Fibroblast of lung (primary cell): Measurements from ENCODE around the gene MGST1. TPM values are rescaled to one million over a fixed set of nuclear protein-coding genes. Genes with fewer than 3 reads are reported as not detected.

Source experiments
- DNase-seq, 2 donors: peaks; one replicate each; pipeline versions ENCODE4 v3.0.0 to v3.0.0-alpha.2; 2010; ENCODE audit warnings: low read depth in 2 of 2
- H2AFZ ChIP-seq: 2 replicates; pipeline ENCODE4 v1.5.1; 2012; ENCODE audit warnings: low read length, control low read depth, inconsistent platforms
- H3K27ac ChIP-seq: 2 replicates; pipeline ENCODE4 v1.5.1; 2011; ENCODE audit warnings: low read length, control low read depth; ENCODE audit not compliant: insufficient read depth
- H3K27me3 ChIP-seq: 2 replicates; pipeline ENCODE4 v1.5.1; 2011; ENCODE audit warnings: mild to moderate bottlenecking, low read length; ENCODE audit not compliant: control insufficient read depth, insufficient read depth
- H3K36me3 ChIP-seq: 2 replicates; pipeline ENCODE4 v1.5.1; 2011; ENCODE audit warnings: low read length; ENCODE audit not compliant: control insufficient read depth, insufficient read depth
- H3K4me1 ChIP-seq: 2 replicates; pipeline ENCODE4 v1.5.1; 2011; ENCODE audit warnings: low read length; ENCODE audit not compliant: control insufficient read depth, insufficient read depth; ENCODE audit errors: extremely low read depth
- H3K4me2 ChIP-seq: 2 replicates; pipeline ENCODE4 v1.5.1; 2011; ENCODE audit warnings: low read length, control low read depth; ENCODE audit not compliant: insufficient read depth; ENCODE audit errors: extremely low read depth
- H3K4me3 ChIP-seq, 4 experiments: fragments of 200-600 bp in 1 of 4; sonication (generic) in 1 of 4; replicated peaks in 1 of 4; 2 replicates each; pipeline ENCODE4 v1.5.1; 2011 to 2016; ENCODE audit warnings: low read length in 4 of 4, low read depth in 3 of 4, mild to moderate bottlenecking in 3 of 4, control low read depth in 2 of 4, inconsistent platforms in 1 of 4, mixed read lengths in 1 of 4; ENCODE audit not compliant: insufficient read depth in 1 of 4; ENCODE audit errors: control extremely low read depth in 1 of 4
- H3K79me2 ChIP-seq: 2 replicates; pipeline ENCODE4 v1.5.1; 2012; ENCODE audit warnings: mild to moderate bottlenecking, low read length, inconsistent platforms; ENCODE audit not compliant: control insufficient read depth, insufficient read depth
- H3K9ac ChIP-seq: 2 replicates; pipeline ENCODE4 v1.5.1; 2011; ENCODE audit warnings: mild to moderate bottlenecking, low read length, control low read depth; ENCODE audit not compliant: insufficient read depth
- H3K9me3 ChIP-seq: 2 replicates; pipeline ENCODE4 v1.5.1; 2012; ENCODE audit warnings: low read depth, low read length; ENCODE audit not compliant: control insufficient read depth, insufficient read depth
- H4K20me1 ChIP-seq: 2 replicates; pipeline ENCODE4 v1.5.1; 2011; ENCODE audit warnings: low read length; ENCODE audit not compliant: control insufficient read depth, insufficient read depth; ENCODE audit errors: extremely low read depth
- CTCF ChIP-seq, 2 donors: IDR thresholded peaks in 1 of 2; conservative IDR thresholded peaks in 1 of 2; 1 replicate in 1 of 2; 2 replicates in 1 of 2; pipeline ENCODE4 v1.5.1; 2011 to 2012; ENCODE audit warnings: low read length in 2 of 2, control low read depth in 1 of 2, inconsistent platforms in 1 of 2, low read depth in 1 of 2, mild to moderate bottlenecking in 1 of 2
- EZH2 ChIP-seq: IDR thresholded peaks from 2 replicates; pipeline ENCODE4 v1.5.1; 2012; ENCODE audit warnings: low read length, control low read depth, mild to moderate bottlenecking; ENCODE audit errors: missing control alignments
- polyA plus RNA-seq, 2 donors: library from polyadenylated mRNA; depleted of rRNA in 1 of 2; stranded (reverse) in 1 of 2; unstranded in 1 of 2; fragments of >200 nt; gene quantifications; 2 replicates each; pipeline ENCODE4 v1.2.1, GENCODE V29; 2011 to 2012; ENCODE audit warnings: missing spikeins in 1 of 2
- total RNA-seq: library from RNA; depleted of rRNA; stranded (reverse); fragments of >200 nt; gene quantifications from 2 replicates; pipeline ENCODE4 v1.2.1, GENCODE V29; 2014

MGST1 gene
- total and polyA plus RNA-seq, 2 donors (not counting 1 experiment from before 2014, with no cell fraction given): 117 to 386 TPM

DNA sequence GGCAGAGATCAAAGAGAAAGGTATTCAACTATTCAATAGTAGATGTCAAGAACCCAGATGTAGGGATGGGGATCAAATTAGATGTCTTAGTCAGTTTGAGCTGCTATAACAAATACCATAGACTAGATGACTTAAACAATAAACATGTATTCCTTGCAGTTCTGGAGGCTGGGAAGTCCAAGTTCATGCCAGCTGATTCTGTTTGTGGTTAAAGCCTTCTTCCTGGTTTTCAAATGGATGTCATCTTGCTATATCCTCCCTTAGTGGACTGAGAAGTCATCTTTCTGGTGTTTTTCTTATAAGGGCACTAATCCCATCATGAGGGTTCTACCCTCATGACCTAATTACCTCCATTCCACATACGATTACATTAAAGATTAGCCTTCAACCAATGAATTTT is 19.5 kb upstream of the MGST1 start:
- H4K20me1 ChIP-seq: no peaks in the 10 kb centered on the region
- TF ChIP-seq EZH2 (no peak), CTCF (conservative IDR thresholded peaks at IDR 0.05 in 1 of 2, IDR thresholded peaks at IDR 0.05 in 1 of 2; ENCODE audit: low read depth in 1 of 2, low read length in 2 of 2) (no peak)
- no peak overlapping the region for H3K4me2 ChIP-seq
- H3K36me3 ChIP-seq: no peaks in the 10 kb centered on the region
- no peak for DNase-seq
- no peaks in the 10 kb centered on the region for H3K79me2 ChIP-seq
- no peaks in the 10 kb centered on the region for H3K9me3 ChIP-seq
- H3K4me1 ChIP-seq: no peaks in the 10 kb centered on the region
- no peak overlapping the region for H3K4me3 ChIP-seq
- no peak overlapping the region for H3K27ac ChIP-seq
- no peak overlapping the region for H2AFZ ChIP-seq
- H3K9ac ChIP-seq: no peak overlapping the region
- H3K27me3 ChIP-seq: no peaks in the 10 kb centered on the region

DNA sequence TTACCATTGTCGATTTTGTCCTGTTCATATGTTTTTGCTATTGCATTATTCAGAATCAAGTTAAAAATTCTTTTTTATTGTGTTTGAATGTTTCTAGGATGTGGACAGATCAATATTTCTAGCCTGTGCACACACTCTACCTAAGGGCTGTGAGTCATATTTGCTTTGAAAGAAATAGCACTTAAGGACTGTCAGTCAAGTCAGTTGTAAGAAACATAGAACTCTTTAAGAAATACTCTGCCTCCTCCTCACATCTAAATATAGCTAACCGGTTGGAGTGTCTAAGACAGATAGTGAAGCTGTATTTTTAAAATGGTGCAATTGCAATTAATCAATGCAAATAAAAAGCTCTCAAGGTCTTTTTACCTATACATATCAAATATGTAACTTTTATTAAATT is 17.9 kb upstream of the MGST1 start:
- Histone ChIP-seq H3K79me2 (no peaks in the 10 kb centered on the region), H3K9ac (no peak overlapping the region), H3K36me3 (no peaks in the 10 kb centered on the region), H3K4me3 (no peak overlapping the region), H3K4me2 (no peak overlapping the region), H4K20me1 (no peaks in the 10 kb centered on the region), H3K27ac (no peak overlapping the region), H3K4me1 (no peaks in the 10 kb centered on the region), H3K27me3 (no peaks in the 10 kb centered on the region), H3K9me3 (no peaks in the 10 kb centered on the region), H2AFZ (no peak overlapping the region)
- DNase-seq: peak in 1 of 2 donors; percentile 50
- TF ChIP-seq CTCF (conservative IDR thresholded peaks at IDR 0.05 in 1 of 2, IDR thresholded peaks at IDR 0.05 in 1 of 2; ENCODE audit: low read depth in 1 of 2, low read length in 2 of 2) (no peak), EZH2 (no peak)

GRCh38 chr12:16330560-16330959 is 16.9 kb upstream of the MGST1 start:
- no peak overlapping the region for H3K27ac ChIP-seq
- DNase-seq: no peak
- H2AFZ ChIP-seq: no peak overlapping the region
- no peak overlapping the region for H3K9ac ChIP-seq
- no peak overlapping the region for H3K4me2 ChIP-seq
- no peaks in the 10 kb centered on the region for H3K4me1 ChIP-seq
- H4K20me1 ChIP-seq: no peaks in the 10 kb centered on the region
- H3K27me3 ChIP-seq: no peaks in the 10 kb centered on the region
- H3K79me2 ChIP-seq: no peaks in the 10 kb centered on the region
- no peak overlapping the region for H3K4me3 ChIP-seq
- H3K9me3 ChIP-seq: no peaks in the 10 kb centered on the region
- H3K36me3 ChIP-seq: no peaks in the 10 kb centered on the region
- no peak for TF ChIP-seq EZH2
- no peak for TF ChIP-seq CTCF (conservative IDR thresholded peaks at IDR 0.05 in 1 of 2, IDR thresholded peaks at IDR 0.05 in 1 of 2; ENCODE audit: low read depth in 1 of 2, low read length in 2 of 2)
